ENCODE results near the gene TMEM130. TPM values are rescaled to one million over a fixed set of nuclear protein-coding genes. Genes with fewer than 3 reads are reported as not detected.

The TMEM130 gene
- total RNA-seq, 1 donor from 2014 or later: not detected

DNA sequence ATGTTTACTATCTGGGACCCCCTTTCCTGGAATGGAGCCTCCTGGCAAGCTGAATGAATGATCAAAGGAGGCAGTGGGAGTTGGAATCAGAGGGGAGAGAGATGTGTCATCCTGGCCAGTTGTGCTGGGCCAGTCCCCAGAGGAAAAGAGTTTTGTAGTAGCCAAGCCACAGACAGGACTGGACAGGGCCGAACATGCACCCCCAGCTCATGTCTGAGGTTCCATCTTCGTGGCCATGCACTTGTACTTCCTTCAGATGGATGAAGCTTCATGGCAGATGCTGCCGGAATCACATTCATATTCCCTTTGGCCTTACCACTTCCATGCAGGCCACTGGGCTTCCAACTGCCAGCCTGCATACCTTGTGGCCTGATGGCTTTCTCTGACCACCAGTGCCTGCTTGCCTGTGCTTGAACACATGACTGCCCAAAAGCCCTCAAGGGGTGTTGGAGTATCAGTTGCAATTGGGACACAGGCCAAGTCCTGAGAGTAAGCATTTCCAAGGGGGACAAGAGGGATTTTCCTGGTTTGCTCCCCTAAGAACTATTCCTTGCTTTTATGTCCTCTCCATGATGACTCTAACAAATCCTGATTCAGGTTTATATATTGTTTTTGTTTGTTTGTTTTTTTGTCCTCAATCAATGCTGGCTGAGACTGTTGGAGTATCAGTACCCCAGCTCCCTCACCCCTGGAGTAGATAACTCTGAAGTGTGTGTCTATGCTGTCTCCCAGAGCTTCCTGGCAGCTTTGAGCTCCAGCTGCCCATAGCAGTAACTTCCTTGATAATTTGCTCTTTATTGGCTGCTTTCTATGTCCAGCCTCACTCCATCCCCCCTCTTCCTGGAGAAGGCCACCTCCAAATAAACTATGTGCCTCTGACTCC, 63.6 kb downstream of the TMEM130 start:
- no peak for ATAC-seq

DNA sequence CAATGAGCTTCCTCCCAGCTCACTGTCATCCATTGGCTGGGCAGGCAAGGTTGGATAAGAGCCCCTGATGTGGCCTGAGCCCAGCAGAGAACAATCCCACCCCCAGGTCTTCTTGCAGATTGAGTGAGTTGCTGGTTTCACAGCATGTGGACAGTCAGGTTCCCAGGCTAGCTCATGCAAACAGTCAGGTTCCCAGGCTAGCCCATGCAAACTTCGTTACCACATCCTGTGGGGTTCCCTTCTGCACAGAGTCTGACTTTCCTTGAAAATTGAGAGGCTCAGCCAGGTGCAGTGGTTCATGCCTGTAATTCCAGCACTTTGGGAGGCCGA, 67.1 kb downstream of the TMEM130 start:
- ATAC-seq: no peak

DNA sequence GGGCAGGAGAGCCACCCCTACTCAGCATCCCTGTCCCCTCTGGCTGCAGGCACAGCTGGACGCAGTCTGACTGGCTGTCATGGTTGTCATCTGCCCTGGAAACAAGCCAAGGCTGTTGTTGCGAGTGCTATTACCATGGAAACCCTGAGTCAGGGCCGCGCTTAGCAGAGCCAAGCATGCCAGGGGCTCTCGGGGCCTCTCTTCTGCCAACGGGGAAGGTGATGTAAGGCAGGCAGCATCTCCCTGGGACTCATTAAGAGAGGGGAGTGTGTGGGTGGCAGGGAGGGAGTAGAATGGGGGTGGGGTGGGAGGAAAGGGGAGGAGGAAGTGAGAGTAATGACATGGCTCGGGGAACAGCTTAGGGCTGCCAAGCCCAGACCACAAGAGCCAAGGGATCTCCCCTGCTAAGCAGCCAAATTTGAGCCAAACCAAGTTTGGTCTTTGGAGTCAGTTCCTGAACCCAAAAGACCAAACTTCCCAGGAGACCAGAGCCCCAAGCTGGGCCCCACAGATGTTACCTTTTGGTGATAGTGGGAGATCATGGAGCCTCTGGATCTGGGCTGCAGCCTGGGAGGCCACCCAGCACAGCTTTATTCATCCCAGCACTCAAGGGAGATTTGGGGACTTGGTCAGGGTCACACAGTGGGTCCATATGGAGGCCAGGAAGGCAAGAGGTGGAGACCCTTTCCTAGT, 67.6 kb downstream of the TMEM130 start:
- ATAC-seq: no peak

DNA sequence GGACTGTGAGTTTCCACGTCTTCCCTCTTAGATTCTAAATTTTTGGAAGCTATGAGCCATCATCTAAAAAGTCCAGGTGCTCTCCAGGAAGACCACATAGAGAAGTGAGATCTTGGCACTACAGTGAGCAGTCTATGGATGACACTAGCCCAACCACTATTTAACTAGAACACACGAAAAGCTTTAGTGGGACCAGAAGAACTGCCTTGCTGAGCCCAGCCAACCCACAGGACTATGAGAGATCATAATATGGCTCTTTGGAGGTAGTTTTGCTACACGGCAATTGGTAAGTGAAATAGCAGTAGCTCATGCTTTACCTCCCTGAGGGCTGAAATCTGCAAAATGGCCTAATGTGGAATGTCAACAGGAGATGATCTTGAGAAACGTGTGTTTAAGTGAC, 68.8 kb downstream of the TMEM130 start:
- ATAC-seq: no peak

- peak; percentile 22 for ATAC-seq
These were observed 72.7 kb downstream of the TMEM130 start for GRCh38 chr7:98797150-98797549.

Other genes with a start within 250 kb of the TMEM130 start
- 17.3 TPM for gene TRRAP, start 8.5 kb upstream of the TMEM130 start, total RNA-seq